Activated CD4-positive, alpha-beta T cell treated with anti-CD3 and anti-CD28 coated beads, Interleukin-2, amount 50 U/mL, for 24 hours (primary cell): ENCODE data around the gene SPAG5.

Experiments
- DNase-seq, 2 donors: peaks; one replicate each; pipeline ENCODE4 v3.0.0-alpha.2; 2020; ENCODE audit warnings: low read depth in 1 of 2, low spot score in 1 of 2

The SPAG5 gene

GRCh38 chr17:28545141-28545503, 53.7 kb downstream of the SPAG5 start:
- DNase-seq: no peak

- no peak for DNase-seq
These were observed 54.3 kb downstream of the SPAG5 start for GRCh38 chr17:28544402-28545140.

GRCh38 chr17:28541439-28541838, 57.4 kb downstream of the SPAG5 start:
- no peak for DNase-seq

- no peak for DNase-seq
These were observed 58.6 kb downstream of the SPAG5 start for GRCh38 chr17:28540231-28540630.

- no peak for DNase-seq
These were observed 60.4 kb downstream of the SPAG5 start for GRCh38 chr17:28538296-28538895.

GRCh38 chr17:28537219-28537610, 61.6 kb downstream of the SPAG5 start:
- no peak for DNase-seq

- DNase-seq: no peak
These were observed 62.1 kb downstream of the SPAG5 start for GRCh38 chr17:28536532-28537218.

- no peak for DNase-seq
These were observed 64.0 kb downstream of the SPAG5 start for GRCh38 chr17:28534740-28535375.

GRCh38 chr17:28533091-28533807, 65.6 kb downstream of the SPAG5 start:
- no peak for DNase-seq

- no peak for DNase-seq
These were observed 66.5 kb downstream of the SPAG5 start for GRCh38 chr17:28532050-28532960.

- DNase-seq: no peak
These were observed 67.9 kb downstream of the SPAG5 start for GRCh38 chr17:28530926-28531325.

- no peak for DNase-seq
These were observed 68.6 kb downstream of the SPAG5 start for GRCh38 chr17:28530250-28530649.

- no peak for DNase-seq
These were observed 69.8 kb downstream of the SPAG5 start for GRCh38 chr17:28529013-28529400.

GRCh38 chr17:28528327-28529012, 70.4 kb downstream of the SPAG5 start:
- no peak for DNase-seq

GRCh38 chr17:28527859-28528258, 71.0 kb downstream of the SPAG5 start:
- DNase-seq: no peak
